ENCODE data around the gene CDCA5.
"Not testable (repeated sequence)": the region's sequence is repeated elsewhere in the genome, so short reads cannot be mapped to it uniquely, and the experiment has no call there.

Gene CDCA5

GRCh38 chr11:65118891-65119669 is 35.2 kb upstream of the CDCA5 start:
- not testable (repeated sequence) for DNase-seq (ENCODE audit: low read depth)

GRCh38 chr11:65118097-65118837 is 34.4 kb upstream of the CDCA5 start:
- DNase-seq (ENCODE audit: low read depth): no peak

- DNase-seq (ENCODE audit: low read depth): peak; percentile 99
Measured at GRCh38 chr11:65117206-65118096, 33.6 kb upstream of the CDCA5 start, which contains the start of gene ZNHIT2. TSS of gene ZNHIT2 (minus strand) at chr11:65117701. CDS start at chr11:65117653, 48 bp downstream.

- peak; percentile 43 for DNase-seq (ENCODE audit: low read depth)
Measured at GRCh38 chr11:65116370-65117205, 32.7 kb upstream of the CDCA5 start.

- no peak for DNase-seq (ENCODE audit: low read depth)
Measured at GRCh38 chr11:65115361-65116082, 31.7 kb upstream of the CDCA5 start.

GRCh38 chr11:65114538-65115171 is 30.8 kb upstream of the CDCA5 start:
- no peak for DNase-seq (ENCODE audit: low read depth)

- DNase-seq (ENCODE audit: low read depth): no peak
Measured at GRCh38 chr11:65113839-65114238, 30.0 kb upstream of the CDCA5 start.

- DNase-seq (ENCODE audit: low read depth): no peak
Measured at GRCh38 chr11:65113361-65113756, 29.5 kb upstream of the CDCA5 start.

- DNase-seq (ENCODE audit: low read depth): peak; percentile 49
Measured at GRCh38 chr11:65112546-65113360, 28.9 kb upstream of the CDCA5 start.

GRCh38 chr11:65111744-65112545 is 28.1 kb upstream of the CDCA5 start, which contains the start of gene TM7SF2:
TSS of gene TM7SF2 (plus strand) at chr11:65111872. CDS start at chr11:65112016, 144 bp downstream.
- DNase-seq (ENCODE audit: low read depth): peak; percentile 92

- no peak for DNase-seq (ENCODE audit: low read depth)
Measured at GRCh38 chr11:65111159-65111743, 27.4 kb upstream of the CDCA5 start.

- peak; percentile 78 for DNase-seq (ENCODE audit: low read depth)
Measured at GRCh38 chr11:65110354-65110861, 26.6 kb upstream of the CDCA5 start.

GRCh38 chr11:65109231-65110198 is 25.7 kb upstream of the CDCA5 start:
- no peak for DNase-seq (ENCODE audit: low read depth)

GRCh38 chr11:65108469-65109123 is 24.8 kb upstream of the CDCA5 start:
- no peak for DNase-seq (ENCODE audit: low read depth)

GRCh38 chr11:65107751-65108468 is 24.1 kb upstream of the CDCA5 start:
- DNase-seq (ENCODE audit: low read depth): no peak

All from T-helper 22 cell (primary cell).